COR-L47 (cell line): ENCODE data around the gene PALM3.
A peak's percentile ranks its signal among the peaks of the same experiment; 100 is the strongest.
"Not testable (repeated sequence)": the region's sequence is repeated elsewhere in the genome, so short reads cannot be mapped to it uniquely, and the experiment has no call there.

Source experiments
- DNase-seq: peaks from one replicate; lab custom pipeline; 2025; lab: John Stamatoyannopoulos, UW

PALM3 gene

GRCh38 chr19:14059652-14060155, 2.2 kb downstream of the PALM3 start:
- no peak for DNase-seq

- DNase-seq, result no peak
Observed at GRCh38 chr19:14059093-14059480, 2.8 kb downstream of the PALM3 start.

DNA sequence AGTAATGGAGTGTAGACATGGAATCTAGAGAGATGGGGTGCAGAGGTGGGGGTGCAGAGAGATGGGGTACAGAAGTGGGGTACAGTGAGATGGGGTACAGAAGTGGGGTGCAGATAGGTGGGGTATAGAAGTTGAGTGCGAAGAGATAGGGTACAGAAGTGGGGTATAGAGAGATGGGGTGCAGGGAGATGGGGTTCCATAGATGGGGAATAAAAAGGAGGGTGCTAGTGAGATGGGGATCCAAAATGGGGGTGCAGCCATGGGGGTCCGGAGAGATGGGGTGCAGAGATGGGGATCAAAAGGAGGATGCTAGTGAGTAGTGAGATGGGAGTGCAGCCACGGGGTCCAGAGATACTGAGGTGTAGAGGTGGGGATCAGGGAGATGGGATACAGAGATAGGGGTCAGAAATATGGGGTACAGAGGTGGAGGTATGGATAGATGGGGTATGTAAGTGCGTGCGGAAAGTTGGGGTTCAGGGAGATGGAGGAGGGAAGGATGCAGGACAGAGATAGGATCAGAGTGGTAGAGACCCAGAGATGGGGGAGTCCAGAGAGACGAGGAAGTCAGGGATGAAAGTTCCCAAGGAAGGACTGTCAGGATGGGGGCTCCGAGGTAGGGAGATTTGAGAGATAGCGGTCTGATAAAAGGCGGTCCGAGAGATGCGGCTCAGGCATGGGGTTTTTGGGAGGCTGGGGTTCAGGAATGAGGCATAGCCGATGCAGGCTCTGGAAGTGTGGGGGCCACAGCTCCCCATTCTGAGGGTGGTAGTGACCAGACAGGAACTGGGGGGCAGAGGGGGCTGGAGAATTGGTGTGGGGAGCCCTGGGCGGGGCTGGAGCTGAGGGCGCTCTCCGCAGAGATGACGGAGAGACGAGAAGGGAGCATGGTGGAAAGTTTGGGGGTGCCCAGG, 3.4 kb downstream of the PALM3 start:
- no peak for DNase-seq

DNA sequence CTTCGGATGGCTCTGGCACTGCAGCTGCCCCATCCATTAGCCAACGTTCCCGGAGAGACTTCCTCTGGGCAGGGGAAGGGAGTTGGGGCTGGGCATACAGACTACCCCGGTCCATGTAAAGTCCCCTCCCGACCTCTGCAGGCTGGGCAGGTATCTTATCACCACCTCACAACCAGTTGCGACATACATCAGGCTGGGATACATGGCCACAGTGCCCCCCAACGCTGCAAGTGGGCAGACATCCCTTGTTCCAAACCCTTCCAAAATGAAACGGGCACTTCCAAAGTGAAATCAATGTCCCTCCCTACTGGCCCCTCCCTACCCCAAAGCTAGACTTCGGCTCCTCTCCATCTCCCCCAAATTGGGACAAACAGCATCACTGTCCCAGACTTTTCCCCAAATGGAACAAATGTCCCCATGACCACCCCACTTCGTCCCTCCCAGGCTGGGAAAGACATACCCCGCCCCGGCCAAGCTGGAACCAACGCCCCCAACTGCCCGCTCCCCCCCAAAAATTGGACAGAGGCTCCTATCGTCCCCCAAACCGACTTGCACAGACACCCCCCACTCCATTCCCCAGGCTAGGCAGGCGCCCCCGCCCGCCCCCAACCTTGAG, 5.0 kb downstream of the PALM3 start:
- no peak for DNase-seq

- no peak for DNase-seq
Observed at GRCh38 chr19:14056069-14056666, 5.7 kb downstream of the PALM3 start.

- DNase-seq, result no peak
Observed at GRCh38 chr19:14055396-14055795, 6.5 kb downstream of the PALM3 start.

GRCh38 chr19:14054721-14055120, 7.2 kb downstream of the PALM3 start:
- no peak for DNase-seq

DNA sequence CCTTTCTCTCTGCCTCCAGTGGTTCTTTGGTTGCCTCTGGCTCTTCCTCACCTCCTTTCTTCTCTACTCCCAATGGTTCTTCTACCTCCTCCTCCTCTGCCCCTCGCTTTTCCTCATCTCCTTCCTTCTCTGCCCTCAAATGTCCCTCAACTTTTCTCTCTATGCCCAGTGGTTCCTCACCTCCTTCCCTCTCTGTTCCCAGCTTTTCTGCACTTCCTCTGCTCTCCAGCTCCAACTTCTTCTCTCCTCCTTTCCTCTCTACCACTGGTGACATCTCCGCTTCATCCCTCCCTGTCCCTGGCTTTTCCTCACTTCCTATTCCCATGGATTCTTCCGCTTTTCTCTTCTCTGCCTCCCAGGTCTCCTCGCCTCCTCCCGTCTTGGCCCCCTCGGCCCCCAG, 7.8 kb downstream of the PALM3 start:
- DNase-seq, result no peak

DNA sequence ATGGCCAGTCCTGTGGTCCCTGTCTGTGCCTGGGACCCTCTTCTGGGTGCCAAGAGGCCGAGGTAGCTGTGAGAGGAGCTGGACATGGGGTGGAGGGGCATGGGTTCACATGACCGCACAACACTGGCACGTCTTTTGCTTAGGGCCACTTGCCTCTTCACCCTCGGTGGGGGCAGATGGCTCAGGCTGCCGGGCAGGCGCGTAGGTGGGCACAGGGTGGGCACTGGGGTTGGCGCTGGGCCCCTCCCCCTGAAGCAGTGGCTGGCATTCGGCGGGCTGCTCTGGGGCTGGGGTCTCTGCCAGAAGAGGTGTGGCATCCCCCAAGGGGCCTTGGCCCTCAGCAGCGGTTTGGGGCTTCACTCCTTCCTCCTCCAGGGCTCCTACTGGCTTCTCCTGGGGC, 8.4 kb downstream of the PALM3 start:
- DNase-seq, result no peak

DNA sequence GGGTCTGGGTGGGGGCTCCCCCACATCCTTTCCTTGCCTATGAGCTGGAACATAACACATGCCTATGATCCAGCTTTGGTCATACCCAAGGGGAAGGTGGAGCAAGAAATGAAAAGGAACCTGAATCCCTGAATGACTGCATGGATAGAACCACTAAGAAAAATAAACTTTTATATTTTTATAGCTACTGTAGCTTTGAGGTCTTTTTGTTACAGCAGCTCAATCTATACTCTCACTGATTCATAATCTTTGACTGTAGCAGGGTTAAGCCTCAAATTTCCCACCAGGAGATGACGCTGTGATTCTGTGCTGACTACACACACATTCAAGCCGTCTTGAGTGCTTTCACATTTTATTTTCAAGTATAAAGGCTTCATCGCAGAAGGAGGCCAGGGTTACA, 8.8 kb downstream of the PALM3 start:
- no peak for DNase-seq

DNA sequence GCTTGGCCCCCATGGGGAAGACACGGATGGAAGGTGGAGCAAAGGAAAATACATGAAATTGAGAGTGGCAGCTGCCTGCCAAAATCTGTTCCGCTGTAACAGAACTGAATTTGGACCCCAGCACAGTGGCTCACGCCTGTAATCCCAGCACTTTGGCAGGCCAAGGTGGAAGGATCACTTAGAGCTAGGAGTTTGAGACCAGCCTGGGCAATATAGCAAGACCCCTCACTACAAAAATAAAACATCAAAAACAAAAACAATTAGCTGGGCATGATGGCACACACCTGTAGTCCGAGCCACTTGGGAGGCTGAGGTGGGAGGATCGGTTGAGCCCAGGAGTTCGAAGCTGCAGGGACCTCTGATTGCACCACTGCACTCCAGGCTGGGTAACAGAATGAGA, 9.4 kb downstream of the PALM3 start:
- DNase-seq, result no peak

DNA sequence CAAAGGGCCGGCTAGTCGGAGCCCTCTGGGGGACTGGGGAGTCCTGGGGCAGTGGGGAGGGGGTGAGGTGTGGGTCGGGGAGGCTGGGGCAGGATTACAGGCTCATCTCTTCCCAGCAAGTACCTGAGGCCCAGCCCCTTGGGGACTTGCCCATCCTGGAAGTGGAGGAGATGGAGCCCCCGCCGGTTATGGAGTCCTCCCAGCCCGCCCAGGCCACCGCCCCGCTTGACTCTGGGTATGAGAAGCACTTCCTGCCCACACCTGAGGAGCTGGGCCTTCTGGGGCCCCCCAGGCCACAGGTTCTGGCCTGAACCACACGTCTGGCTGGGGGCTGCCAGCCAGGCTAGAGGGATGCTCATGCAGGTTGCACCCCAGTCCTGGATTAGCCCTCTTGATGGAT, 9.9 kb downstream of the PALM3 start:
- DNase-seq, result no peak

DNA sequence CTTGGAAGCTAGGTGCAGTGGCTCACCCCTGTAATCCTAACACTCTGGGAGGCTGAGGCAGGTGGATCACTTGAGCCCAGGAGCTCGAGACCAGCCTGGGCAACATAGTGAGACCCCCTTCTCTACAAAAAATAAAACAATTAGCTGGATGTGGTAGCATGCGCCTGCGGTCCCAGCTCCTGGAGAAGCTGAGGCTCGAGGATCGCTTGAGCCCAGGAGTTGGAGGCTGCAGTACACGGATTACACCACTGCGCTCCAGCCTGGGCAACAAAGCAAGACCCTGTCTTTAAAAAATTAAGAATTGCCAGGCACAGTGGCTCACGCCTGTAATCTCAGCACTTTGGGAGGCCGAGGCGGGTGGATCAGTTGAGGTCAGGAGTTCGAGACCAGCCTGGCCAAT, 10.9 kb downstream of the PALM3 start:
- DNase-seq, result not testable (repeated sequence)

DNA sequence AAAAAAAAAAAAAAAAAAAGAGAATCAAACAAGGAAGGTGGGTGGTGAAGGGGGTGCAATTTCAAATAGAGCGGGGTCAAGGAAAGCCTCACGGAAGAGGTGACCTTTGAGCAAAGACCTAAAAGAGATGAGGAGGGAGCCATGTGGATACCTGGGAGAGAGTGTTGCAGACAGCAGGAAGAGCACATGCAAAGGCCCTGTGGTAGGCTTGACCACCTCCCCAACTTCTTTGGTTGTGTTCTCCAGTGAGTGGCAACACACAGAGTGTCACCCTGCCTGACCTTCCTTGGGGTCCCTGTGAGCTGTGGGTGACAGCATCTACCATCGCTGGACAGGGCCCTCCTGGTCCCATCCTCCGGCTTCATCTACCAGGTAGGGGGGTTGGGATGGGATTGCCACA, 11.4 kb downstream of the PALM3 start:
- no peak for DNase-seq

DNA sequence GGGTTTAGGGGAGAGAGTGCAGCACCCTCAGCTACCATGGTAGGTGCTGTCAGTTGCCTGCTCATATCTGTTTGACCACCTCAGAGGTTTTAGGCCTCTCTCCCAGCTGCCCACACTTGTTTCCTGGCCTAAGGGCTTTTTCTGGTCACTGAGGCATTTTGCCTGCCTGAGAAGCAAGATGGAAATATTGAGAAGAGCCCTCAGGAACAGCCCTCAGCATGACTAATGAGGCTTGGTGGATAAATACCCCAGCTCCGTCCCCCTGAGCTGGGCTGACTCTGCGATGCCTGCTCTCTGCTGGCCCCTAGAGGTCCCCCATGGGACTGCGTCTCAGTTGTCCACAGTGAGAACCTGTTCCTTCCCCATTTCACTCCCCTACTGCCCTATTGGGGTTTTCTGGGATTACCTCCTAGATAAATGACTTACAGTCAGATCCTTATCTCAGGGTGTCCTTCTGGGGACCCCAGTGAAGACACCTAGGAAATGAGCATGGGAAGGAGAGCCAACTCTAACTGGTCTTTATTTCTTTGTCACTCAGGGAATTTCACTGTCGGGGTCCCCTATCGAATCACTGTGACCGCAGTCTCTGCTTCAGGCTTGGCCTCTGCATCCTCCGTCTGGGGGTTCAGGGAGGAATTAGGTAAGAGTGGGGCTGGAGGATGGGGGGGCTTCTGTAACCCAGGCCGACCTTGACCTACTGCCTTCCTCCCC, 13.3 kb downstream of the PALM3 start:
- peak; percentile 17 for DNase-seq

DNA sequence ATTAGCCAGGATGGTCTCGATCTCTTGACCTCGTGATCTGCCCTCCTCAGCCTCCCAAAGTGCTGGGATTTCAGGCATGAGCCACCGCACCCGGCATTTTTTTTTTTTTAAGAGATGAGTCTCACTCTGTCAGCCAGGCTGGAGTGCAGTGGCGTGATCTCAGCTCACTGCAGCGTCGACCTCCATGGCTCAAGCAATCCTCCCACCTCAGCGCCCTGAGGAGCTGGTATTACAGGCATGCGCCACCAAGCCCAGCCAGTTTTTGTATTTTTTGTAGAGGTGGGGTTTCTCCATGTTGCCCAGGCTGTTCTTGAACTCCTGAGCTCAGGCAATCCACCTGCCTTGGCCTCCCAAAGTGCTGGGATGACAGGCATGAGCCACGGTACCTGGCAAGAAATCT, 14.0 kb downstream of the PALM3 start:
- not testable (repeated sequence) for DNase-seq

DNA sequence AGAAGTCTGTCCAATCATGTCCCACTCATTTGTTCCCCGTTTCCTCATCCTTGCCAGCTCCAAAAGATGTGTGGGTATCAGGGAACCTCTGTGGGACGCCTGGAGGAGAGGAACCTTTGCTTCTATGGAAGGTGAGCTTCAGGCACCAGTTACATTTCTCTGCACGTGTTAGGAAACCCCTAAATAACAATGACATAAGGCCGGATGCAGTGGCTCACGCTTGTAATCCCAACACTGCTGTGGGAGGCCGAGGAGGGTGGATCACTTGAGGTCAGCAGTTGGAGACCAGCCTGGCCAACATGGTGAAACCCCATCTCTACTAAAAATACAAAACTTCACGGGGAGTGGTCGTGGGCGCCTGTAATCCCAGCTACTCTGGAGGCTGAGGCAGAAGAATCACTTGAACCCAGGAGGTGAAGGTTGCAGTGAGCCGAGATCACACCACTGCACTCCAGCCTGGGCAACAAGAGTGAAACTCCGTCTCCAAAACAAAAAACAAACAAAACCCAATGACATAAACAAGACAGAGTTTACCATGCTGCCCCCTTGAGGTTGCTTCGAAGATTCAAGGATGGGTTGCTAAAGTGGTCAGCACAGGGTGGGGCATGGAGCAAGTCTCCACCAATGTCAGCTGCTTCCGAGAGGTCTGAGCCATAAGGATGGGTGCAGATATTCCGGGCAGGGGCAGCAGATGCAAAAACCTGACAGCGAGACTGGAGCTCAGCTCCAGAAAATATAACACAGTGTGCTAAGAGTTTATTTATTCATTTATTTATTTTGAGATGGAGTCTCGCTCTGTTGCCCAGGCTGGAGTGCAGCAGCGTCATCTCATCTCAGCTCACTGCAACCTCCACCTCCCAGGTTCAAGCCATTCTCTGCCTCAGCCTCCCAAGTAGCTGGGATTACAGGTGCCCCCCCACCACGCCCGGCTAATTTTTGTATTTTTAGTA, 18.9 kb downstream of the PALM3 start:
- DNase-seq, result peak; percentile 39

GRCh38 chr19:14039181-14039580, 22.7 kb downstream of the PALM3 start:
- no peak for DNase-seq

DNA sequence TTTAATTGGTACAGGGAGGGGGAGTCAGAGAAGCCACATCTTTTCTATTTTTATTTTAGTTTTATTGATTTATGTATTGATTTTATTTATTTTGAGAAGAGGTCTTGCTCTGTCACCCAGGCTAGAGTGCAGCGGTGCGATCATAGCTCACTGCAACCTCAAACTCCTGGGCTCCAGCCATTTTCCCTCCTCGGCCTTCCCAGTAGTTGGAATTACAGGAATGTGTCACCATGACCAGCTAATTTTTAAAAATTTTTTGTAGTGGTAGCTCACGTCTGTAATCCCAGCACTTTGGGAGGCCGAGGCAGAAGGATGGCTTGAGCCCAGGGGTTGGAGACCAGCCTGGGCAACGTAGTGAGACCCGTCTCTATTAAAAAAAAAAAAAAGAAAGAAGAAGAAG, 26.2 kb downstream of the PALM3 start:
- DNase-seq, result no peak

GRCh38 chr19:14035159-14035558, 26.7 kb downstream of the PALM3 start:
- not testable (repeated sequence) for DNase-seq

DNA sequence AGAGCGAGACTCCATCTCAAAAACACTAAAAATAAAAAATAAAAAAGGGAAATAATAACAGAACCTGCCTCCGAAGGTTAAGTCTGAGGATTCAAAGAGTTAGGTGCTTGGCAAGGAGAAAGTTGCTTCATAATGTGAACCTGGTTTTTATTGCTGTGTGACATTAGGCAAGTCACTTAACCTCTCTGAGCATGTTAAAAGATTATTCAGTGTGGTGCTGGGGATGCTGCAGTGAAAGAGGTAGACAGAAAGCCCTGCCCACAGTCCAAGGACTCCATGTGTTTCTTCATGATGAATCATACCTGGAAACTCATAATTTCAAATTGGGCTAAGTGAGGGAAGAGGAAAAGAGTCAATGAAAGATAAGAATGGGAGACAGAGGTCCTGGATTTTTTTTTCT, 27.9 kb downstream of the PALM3 start:
- DNase-seq, result no peak
